SK-N-MC (cell line): ENCODE results near the gene UBE2E2.

Source experiments
- EZH2 ChIP-seq: fragments of 200-600 bp; sonication (generic); IDR thresholded peaks from one replicate; pipeline ENCODE4 v1.6.1; 2017; ENCODE audit warnings: antibody characterized with exemption
- FOXP2 ChIP-seq: optimal IDR thresholded peaks from 2 replicates; pipeline ENCODE3; 2011; ENCODE audit warnings: mild to moderate bottlenecking, moderate library complexity; ENCODE audit not compliant: insufficient read depth; ENCODE audit errors: extremely low read length, control extremely low read depth
- POLR2AphosphoS5 ChIP-seq: IDR thresholded peaks from 2 replicates; pipeline ENCODE4 v1.6.1; 2012; ENCODE audit warnings: mild to moderate bottlenecking, low read depth, low read length, borderline replicate concordance

DNA sequence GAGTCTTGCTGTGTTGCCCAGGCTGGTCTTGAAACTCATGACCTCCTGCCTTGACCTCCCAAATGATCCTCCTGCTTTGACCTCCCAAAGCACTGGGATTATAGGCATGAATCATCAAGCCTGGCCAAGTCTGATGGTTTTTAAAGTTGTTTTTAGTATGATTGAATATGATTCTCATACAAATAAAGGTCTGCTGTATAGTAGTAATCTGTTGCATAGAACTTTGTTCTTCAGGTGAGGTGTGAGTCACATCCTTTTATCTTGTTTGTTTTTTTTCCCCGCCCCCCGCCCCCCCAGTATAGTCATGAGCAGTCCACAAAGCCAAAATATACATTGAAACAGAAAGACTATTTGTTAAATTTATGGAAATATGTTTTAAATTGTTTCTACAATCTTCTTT is 39.0 kb downstream of the UBE2E2 start:
- TF ChIP-seq FOXP2 (no peak), EZH2 (no peak), POLR2AphosphoS5 (no peak)
